Measurements from ENCODE around the gene ROR2.

The ROR2 gene

DNA sequence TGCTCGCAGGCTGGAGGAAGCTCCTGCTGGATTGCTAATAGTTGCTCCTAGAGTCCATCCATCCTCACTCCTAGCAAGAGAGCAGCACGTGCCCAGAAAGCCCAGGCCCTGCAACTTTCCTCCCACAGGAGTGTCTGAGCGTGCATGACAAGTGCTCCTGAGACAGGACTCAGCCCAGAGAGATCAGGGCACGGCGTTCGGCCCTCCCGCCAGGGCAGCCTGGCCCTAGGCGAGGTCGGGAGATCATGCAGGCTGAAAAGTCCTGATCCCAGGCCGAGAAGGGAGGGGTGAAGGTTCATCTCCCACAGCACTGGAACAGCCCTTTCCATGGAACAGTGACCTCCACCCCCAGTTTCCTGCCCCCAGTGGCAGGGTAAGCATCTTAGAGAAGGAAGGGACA lies 94.8 kb downstream of the ROR2 start:
- TF ChIP-seq CTCF (IDR thresholded peaks at IDR 0.05; ENCODE audit: extremely low read depth, missing control alignments), result no peak
- no peak for DNase-seq (ENCODE audit: low spot score)

DNA sequence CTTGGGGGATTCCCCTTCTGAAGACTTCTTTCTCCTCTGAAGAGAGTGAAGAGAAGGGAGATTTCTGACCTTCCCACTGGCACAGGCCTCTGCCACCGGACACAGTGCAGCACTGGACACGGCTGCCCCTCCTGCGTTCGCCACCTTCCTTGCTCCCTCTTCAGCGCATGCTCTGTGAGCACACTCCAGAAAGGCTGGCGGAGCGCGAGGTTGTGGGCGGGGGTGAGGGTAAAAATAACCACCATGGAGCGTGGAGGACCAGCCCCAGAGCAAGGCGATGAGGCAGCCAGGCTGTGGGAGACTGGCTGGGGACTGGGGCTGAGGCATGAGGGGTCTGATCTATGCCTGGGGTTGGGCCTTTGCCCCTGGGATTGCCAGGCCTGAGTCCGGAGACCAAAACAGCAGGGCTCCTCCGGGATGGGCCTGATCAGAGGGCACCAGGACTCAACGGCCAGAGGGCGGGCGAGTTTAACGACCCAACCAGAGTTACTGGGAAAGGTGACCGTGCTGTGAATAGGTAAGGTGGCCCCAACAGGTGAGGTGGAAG lies 97.2 kb downstream of the ROR2 start:
- DNase-seq (ENCODE audit: low spot score), result no peak
- TF ChIP-seq CTCF (IDR thresholded peaks at IDR 0.05; ENCODE audit: extremely low read depth, missing control alignments), result no peak

DNA sequence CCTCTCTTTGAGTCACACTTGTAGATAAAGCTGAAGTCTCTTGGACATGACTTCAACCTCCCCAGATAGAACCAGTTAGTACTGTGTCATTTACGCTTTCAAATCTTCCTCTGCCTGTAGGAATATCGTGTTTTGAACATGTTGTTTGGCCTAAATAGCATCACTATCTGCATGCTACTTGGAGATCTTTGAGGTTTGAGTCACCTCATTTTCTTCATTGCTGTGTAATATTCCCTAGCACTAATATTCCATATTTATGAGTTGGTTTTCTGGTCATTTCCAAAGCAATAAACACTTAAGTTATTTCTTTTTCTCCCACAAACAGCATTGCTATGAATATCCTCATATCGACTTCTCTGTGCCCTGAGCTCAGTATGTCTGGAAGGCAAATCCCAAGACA lies 100.3 kb downstream of the ROR2 start:
- no peak for DNase-seq (ENCODE audit: low spot score)
- TF ChIP-seq CTCF (IDR thresholded peaks at IDR 0.05; ENCODE audit: extremely low read depth, missing control alignments), result no peak

- TF ChIP-seq CTCF (IDR thresholded peaks at IDR 0.05; ENCODE audit: extremely low read depth, missing control alignments), result no peak
- no peak for DNase-seq (ENCODE audit: low spot score)
These were observed 101.9 kb downstream of the ROR2 start for GRCh38 chr9:91848146-91848545.

GRCh38 chr9:91847581-91848091 lies 102.4 kb downstream of the ROR2 start:
- no peak for TF ChIP-seq CTCF (IDR thresholded peaks at IDR 0.05; ENCODE audit: extremely low read depth, missing control alignments)
- DNase-seq (ENCODE audit: low spot score), result no peak

DNA sequence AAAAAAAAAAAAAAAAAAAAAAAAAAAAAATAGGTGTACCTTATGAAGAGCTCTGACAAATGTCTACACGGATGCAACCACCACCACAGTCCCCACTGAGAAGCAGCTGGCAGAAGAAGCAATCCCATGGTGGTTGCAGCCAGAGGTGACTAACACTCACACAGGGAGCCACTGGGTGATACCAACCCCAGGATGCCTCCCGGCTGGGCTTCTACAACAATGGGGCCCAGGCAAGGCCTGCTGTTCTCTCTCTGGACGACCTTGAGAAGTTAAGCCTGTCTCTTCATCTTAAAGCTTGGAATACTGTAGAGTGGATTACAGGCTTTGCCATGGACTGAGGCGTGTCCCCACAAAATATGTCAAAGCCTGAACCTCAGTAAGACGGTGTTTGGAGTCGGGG lies 104.1 kb downstream of the ROR2 start:
- no peak for TF ChIP-seq CTCF (IDR thresholded peaks at IDR 0.05; ENCODE audit: extremely low read depth, missing control alignments)
- no peak for DNase-seq (ENCODE audit: low spot score)

DNA sequence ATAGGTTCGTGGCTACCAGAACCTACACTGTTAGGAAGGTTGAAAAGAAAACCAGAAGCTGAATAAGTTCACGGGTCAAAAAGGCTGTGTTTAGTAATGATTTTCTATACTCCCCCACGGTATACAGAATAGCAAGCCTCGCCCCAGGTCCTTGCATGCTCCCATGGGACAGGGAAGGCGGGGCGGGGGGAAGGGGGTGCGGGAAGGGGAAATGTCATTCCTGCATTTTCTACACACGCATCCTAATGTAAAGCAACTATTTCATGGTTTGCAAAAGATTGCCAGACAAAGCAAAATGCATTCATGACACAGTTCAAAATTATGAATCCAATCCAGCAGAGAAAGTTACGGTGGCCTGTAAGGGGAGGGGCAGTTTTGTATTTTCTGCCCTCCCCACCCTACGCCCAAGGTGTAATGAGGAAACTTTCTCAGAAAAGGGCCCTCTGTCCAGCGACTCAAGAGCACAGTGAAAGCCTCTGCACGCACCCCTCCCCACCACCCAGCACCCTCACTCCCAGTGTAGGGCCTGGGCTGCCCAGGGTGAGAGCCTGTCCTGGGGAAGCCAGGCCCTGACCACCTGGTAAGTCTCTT lies 105.2 kb downstream of the ROR2 start:
- no peak for TF ChIP-seq CTCF (IDR thresholded peaks at IDR 0.05; ENCODE audit: extremely low read depth, missing control alignments)
- no peak for DNase-seq (ENCODE audit: low spot score)
